ENCODE data around the gene LRIG1. TPM values are rescaled to one million over a fixed set of nuclear protein-coding genes. Genes with fewer than 3 reads are reported as not detected.

Gene LRIG1
- total and polyA plus RNA-seq, 9 of the 15 experiments (the other 6 are each of a cell fraction or from before 2014, with no cell fraction given), result 0.05 to 0.38 (median 0.13) TPM; not detected in 3

DNA sequence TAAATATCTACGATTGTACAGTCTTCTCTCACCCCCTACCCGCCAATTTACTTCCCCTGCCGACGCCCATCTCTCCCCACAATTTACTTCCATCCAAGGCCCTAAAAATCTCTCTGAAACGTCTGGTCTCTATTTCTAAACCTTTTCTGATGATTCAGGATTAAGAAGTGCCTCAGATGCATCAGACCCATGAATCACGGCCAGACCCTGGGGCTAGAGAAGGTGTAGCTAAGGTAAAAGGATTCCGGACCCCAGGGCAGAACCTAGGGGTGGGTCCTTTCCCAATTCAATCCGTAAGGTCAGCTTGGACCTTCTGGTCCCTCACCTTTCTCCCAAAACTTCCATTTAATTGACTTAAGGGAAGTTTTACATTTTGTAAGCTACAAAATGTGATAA, 46.4 kb downstream of the LRIG1 start (continued):
- TF ChIP-seq ZBED1 (IDR thresholded peaks at IDR 0.05) (no peak), ZNF174 (CRISPR knock-in tag; IDR thresholded peaks at IDR 0.05) (no peak), XRCC3 (IDR thresholded peaks at IDR 0.05) (no peak)

DNA sequence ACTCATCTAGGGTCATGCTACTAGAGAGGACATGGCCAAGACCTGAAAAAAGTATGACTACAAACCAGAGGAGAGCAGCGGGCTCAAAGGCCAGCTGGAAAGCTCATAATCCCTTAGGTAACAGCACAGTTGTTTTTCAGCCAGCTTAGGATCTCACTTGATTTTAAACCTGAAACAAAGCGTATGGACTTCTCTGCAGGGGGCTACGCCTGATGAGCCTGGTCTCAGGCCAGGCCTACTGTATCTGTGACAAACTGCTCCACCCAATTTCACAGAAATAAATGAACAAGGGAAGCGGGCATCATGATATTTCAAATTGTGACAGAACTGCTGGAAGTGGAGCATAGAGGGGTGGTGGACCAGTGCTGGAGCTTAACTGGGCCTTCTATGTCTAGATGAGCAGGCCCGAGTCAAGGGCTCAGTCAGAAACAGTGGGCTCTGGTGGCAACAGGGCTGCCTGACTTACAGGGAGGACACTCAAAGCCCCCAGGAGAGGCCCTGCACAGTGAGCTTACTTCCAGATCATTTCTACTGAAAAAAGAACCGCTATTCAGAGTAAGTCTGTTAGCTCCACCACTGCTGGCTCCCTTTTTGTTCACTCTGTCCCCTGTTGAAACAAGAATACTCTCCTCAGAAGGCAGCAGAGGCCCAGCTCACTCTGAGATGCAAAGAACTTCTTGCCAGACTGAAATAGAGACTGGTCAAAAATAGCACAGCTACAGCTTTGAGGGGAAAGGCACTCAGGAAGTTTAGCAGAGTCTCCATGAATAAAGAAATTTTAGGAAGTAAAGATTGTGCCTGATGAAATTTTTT, 47.0 kb downstream of the LRIG1 start:
- Histone ChIP-seq H3K9me3 (replicated peaks; ENCODE audit: control insufficient read depth, insufficient read depth, low read depth, low read length) (no peaks in the 10 kb centered on the region), H3K36me3 (ENCODE audit: control insufficient read depth, insufficient read depth, low read length) (no peaks in the 10 kb centered on the region), H3K79me2 (ENCODE audit: control insufficient read depth, insufficient read depth, low read length) (no peaks in the 10 kb centered on the region), H4K20me1 (replicated peaks; ENCODE audit: control insufficient read depth, insufficient read depth, low read length) (no peaks in the 10 kb centered on the region), H3K27me3 (ENCODE audit: control insufficient read depth in 2 of 2, insufficient read depth in 2 of 2, low read length in 2 of 2) (peaks cover 2 to 21% of the 10 kb centered on the region in 2 experiments; a peak in 4 of 5 replicates), H3K4me3 (no peak overlapping the region), H2AFZ (ENCODE audit: low read depth, low read length) (no peak overlapping the region), H3K27ac (ENCODE audit: extremely low read depth, low read depth, low read length) (no peak overlapping the region), H3K4me1 (replicated peaks in 1 of 2; ENCODE audit: control insufficient read depth in 2 of 2, insufficient read depth in 2 of 2, low read length in 2 of 2) (no peaks in the 10 kb centered on the region), H3K9me1 (ENCODE audit: control insufficient read depth, insufficient read depth, low read length) (no peaks in the 10 kb centered on the region), H3K4me2 (ENCODE audit: insufficient read depth, low read length) (no peak overlapping the region), H3K9ac (ENCODE audit: insufficient read depth in 1 of 2, low read depth in 2 of 2, low read length in 2 of 2) (no peak overlapping the region)
- intact Hi-C loops (cut with micrococcal nuclease), result no loop called here
- FAIRE-seq, result no peak
- TF ChIP-seq, protein P1, sequence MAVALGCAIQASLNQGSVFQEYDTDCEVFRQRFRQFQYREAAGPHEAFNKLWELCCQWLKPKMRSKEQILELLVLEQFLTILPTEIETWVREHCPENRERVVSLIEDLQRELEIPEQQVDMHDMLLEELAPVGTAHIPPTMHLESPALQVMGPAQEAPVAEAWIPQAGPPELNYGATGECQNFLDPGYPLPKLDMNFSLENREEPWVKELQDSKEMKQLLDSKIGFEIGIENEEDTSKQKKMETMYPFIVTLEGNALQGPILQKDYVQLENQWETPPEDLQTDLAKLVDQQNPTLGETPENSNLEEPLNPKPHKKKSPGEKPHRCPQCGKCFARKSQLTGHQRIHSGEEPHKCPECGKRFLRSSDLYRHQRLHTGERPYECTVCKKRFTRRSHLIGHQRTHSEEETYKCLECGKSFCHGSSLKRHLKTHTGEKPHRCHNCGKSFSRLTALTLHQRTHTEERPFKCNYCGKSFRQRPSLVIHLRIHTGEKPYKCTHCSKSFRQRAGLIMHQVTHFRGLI (CRISPR knock-in tag; IDR thresholded peaks at IDR 0.05), result no peak
- TF ChIP-seq MEF2D (tag; conservative IDR thresholded peaks at IDR 0.05; ENCODE audit: low read depth) (no peak), KLF1 (tag; IDR thresholded peaks at IDR 0.05) (no peak)
- TF ChIP-seq, protein P2, sequence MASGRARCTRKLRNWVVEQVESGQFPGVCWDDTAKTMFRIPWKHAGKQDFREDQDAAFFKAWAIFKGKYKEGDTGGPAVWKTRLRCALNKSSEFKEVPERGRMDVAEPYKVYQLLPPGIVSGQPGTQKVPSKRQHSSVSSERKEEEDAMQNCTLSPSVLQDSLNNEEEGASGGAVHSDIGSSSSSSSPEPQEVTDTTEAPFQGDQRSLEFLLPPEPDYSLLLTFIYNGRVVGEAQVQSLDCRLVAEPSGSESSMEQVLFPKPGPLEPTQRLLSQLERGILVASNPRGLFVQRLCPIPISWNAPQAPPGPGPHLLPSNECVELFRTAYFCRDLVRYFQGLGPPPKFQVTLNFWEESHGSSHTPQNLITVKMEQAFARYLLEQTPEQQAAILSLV (tag; IDR thresholded peaks at IDR 0.05), result no peak
- in situ Hi-C loops (cut with MboI), result no loop called here
- no peak for ATAC-seq
- DNase-seq (ENCODE audit: extremely low read depth in 1 of 4, low spot score in 3 of 4), result no peak
- POLR2A ChIA-PET, result interaction anchor here (1.1 kb wide), 1 partner anchor 13 kb away, joined by 3 read pairs; no protein-coding TSS in a partner anchor
- BruUV-seq (replicated peaks), result no TSS peak
- CTCF ChIA-PET (ENCODE audit: low intra/inter-chr PET ratio), result no interaction called here
- 9% methylated on average over 6 of the region's 6 CpGs for WGBS (ENCODE audit: insufficient coverage, low coverage, missing lambda C conversion rate)
